ENCODE data around the gene RPL22. TPM values are rescaled to one million over a fixed set of nuclear protein-coding genes. Genes with fewer than 3 reads are reported as not detected.

RPL22 gene
- total and polyA plus RNA-seq, 2 of the 8 experiments (the other 6 are each of a cell fraction or from before 2014, with no cell fraction given), result 133 to 521 TPM

GRCh38 chr1:6241887-6242740 lies 42.7 kb upstream of the RPL22 start:
- no peak for FAIRE-seq
- CTCF ChIA-PET (ENCODE audit: partially characterized antibody), result interaction anchor here (1.0 to 19.1 kb wide), 13 partner anchors 11 to 197 kb away, joined by 3 to 353 read pairs (median 4); partner anchors contain the start of genes RNF207 and RPL22
- H2BK12ac ChIP-seq (ENCODE audit: low read depth, low read length), result peak overlapping the region; percentile 95; the same call in 1 of the 2 replicates
- TF ChIP-seq MAX (IDR thresholded peaks at IDR 0.05) (peak; percentile 94), TEAD4 (IDR thresholded peaks at IDR 0.05; ENCODE audit: low read depth, low read length) (0 out of 2 replicates have a peak, but pooled peaks have one; percentile 10), CEBPB (IDR thresholded peaks at IDR 0.05; ENCODE audit: low read depth, low read length) (no peak), ATF3 (IDR thresholded peaks at IDR 0.05; ENCODE audit: insufficient read depth, low read depth, low read length) (no peak), RBBP5 (IDR thresholded peaks at IDR 0.05; ENCODE audit: borderline replicate concordance, low read depth, low read length) (no peak), RFX5 (IDR thresholded peaks at IDR 0.05; ENCODE audit: borderline replicate concordance, low read depth, low read length) (no peak), ASH2L (IDR thresholded peaks at IDR 0.05; ENCODE audit: low read length) (no peak), BRCA1 (IDR thresholded peaks at IDR 0.05; ENCODE audit: low read depth, low read length) (no peak), CBX5 (IDR thresholded peaks at IDR 0.05; ENCODE audit: low read depth, low read length) (no peak), KDM5A (IDR thresholded peaks at IDR 0.05; ENCODE audit: low read length) (no peak)

More at GRCh38 chr1:6241887-6242740, 42.7 kb upstream of the RPL22 start:
- peak overlapping the region in 3 of 4 experiments; percentile 4 to 50 (median 45); a peak in 5 of 7 replicates for H3K9ac ChIP-seq (replicated peaks in 1 of 4; ENCODE audit: extremely low read depth in 1 of 4, low read depth in 3 of 4, low read length in 3 of 4)
- no peak overlapping the region for H3K4ac ChIP-seq (replicated peaks; ENCODE audit: insufficient read length, low read depth, low read length)
- H3K4me3 ChIP-seq (ENCODE audit: extremely low read depth in 1 of 4, insufficient read depth in 2 of 4, low read depth in 3 of 4, low read length in 4 of 4), result peak overlapping the region in 2 of 4 experiments; percentile 59 to 91; a peak in 5 of 8 replicates
- WGBS, 2 experiments (ENCODE audit: extremely low coverage in 1 of 2, insufficient coverage in 1 of 2, insufficient read length in 1 of 2, insufficient replicate concordance in 2 of 2, low coverage in 1 of 2, low lambda C conversion rate in 2 of 2, missing lambda C conversion rate in 1 of 2), result 1% methylated on average over 38 of the region's 99 CpGs; no CpG with 5 or more reads in 1 of the 2 experiments
- no peak overlapping the region for H2BK15ac ChIP-seq (ENCODE audit: low read length)
- H4K8ac ChIP-seq (ENCODE audit: extremely low read depth, insufficient read depth, low read length), result peak overlapping the region; percentile 95; the same call in 1 of the 2 replicates
- H3K27ac ChIP-seq (ENCODE audit: low read depth, low read length), result no peak overlapping the region
- H3K27me3 ChIP-seq (replicated peaks in 1 of 4; ENCODE audit: control insufficient read depth in 3 of 4, extremely low read depth in 1 of 4, insufficient read depth in 3 of 4, low read length in 3 of 4), result peaks cover 2 to 12% (median 7%) of the 10 kb centered on the region in 4 experiments; a peak in 5 of 7 replicates
- peaks cover 2 to 6% of the 10 kb centered on the region in 2 experiments for H4K20me1 ChIP-seq (replicated peaks in 1 of 2; ENCODE audit: control insufficient read depth in 1 of 2, insufficient read depth in 2 of 2, low read length in 2 of 2)
- H2AK5ac ChIP-seq (ENCODE audit: low read depth, low read length), result no peak overlapping the region
- no peak overlapping the region for H2AFZ ChIP-seq (ENCODE audit: low read length)
- no peaks in the 10 kb centered on the region for H3K79me1 ChIP-seq (ENCODE audit: low read depth, low read length)
- H2BK5ac ChIP-seq (ENCODE audit: low read depth, low read length), result peak overlapping the region; percentile 84; the same call in 1 of the 2 replicates
- peak in 1 of 2 experiments; percentile 87 for DNase-seq (ENCODE audit: low read depth in 1 of 2, low spot score in 2 of 2)
- H3K23me2 ChIP-seq (ENCODE audit: low read depth, low read length), result peaks cover 16% of the 10 kb centered on the region; the same call in 1 of the 2 replicates
- no peaks in the 10 kb centered on the region; a peak in 1 of 4 replicates for H3K79me2 ChIP-seq (ENCODE audit: control insufficient read depth in 1 of 2, insufficient read depth in 2 of 2, low read length in 2 of 2)
- no peak overlapping the region for H3K14ac ChIP-seq (ENCODE audit: insufficient read length)
- POLR2A ChIA-PET (ENCODE audit: partially characterized antibody), result interaction anchor here (0.5 to 3.4 kb wide), 15 partner anchors 7 to 196 kb away, joined by 3 to 13 read pairs (median 4); partner anchors contain the start of genes RNF207 and RPL22
- no peak overlapping the region for H3K23ac ChIP-seq (ENCODE audit: insufficient read length)
- H3K9me3 ChIP-seq (ENCODE audit: insufficient read depth in 2 of 2, low read depth in 1 of 2, low read length in 1 of 2), result no peaks in the 10 kb centered on the region
- no peak overlapping the region for H2BK120ac ChIP-seq (replicated peaks; ENCODE audit: low read depth, low read length)
- H2BK20ac ChIP-seq (ENCODE audit: low read length), result no peak overlapping the region
- peak overlapping the region; percentile 99; the same call in 1 of the 2 replicates for H3K18ac ChIP-seq (ENCODE audit: extremely low read depth, low read length)
- H3K4me1 ChIP-seq (replicated peaks in 1 of 4; ENCODE audit: control insufficient read depth in 3 of 4, insufficient read depth in 4 of 4, low read length in 3 of 4), result peaks cover 18 to 47% (median 40%) of the 10 kb centered on the region in 4 experiments
- no peak overlapping the region for H3K56ac ChIP-seq (replicated peaks; ENCODE audit: insufficient read length, low read depth, low read length)
- H3K36me3 ChIP-seq (ENCODE audit: control insufficient read depth in 2 of 4, insufficient read depth in 4 of 4, low read length in 3 of 4), result no peaks in the 10 kb centered on the region
- peak overlapping the region; percentile 62 for H4K5ac ChIP-seq (ENCODE audit: insufficient read length, low read depth, low read length)
- peak overlapping the region; percentile 83 for H4K91ac ChIP-seq (replicated peaks; ENCODE audit: insufficient read length, low read length)
- H3K4me2 ChIP-seq (ENCODE audit: insufficient read depth in 1 of 2, low read depth in 2 of 2, low read length in 2 of 2), result peak overlapping the region; percentile 87 to 89
